ENCODE results near the gene CREG1. TPM values are rescaled to one million over a fixed set of nuclear protein-coding genes. Genes with fewer than 3 reads are reported as not detected.

CREG1 gene
- polyA plus RNA-seq, 1 donor from 2014 or later, result 62.9 TPM

DNA sequence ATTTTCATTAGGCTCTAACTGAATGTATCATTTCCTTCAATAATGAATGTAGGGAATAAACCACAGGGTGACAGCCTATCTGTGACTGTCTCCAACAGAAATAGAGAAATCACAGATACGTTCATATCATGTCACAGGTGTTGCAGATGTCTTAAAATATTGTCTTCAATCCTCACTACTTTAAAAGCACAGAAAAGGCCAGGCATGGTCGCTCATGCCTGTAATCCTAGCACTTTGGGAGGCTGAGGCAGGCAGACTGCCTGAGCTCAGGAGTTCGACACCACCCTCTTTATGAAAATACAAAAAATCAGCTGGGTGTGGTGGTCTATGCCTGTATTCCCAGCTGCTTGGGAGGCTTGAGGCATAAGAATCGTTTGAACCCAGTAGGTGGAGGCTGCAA is 8.2 kb downstream of the CREG1 start:
- Histone ChIP-seq H3K4me3 (ENCODE audit: low read length) (no peak overlapping the region), H2AFZ (ENCODE audit: low read depth, low read length) (no peak overlapping the region), H3K79me2 (replicated peaks; ENCODE audit: insufficient read depth, low read length) (no peaks in the 10 kb centered on the region), H3F3A (ENCODE audit: insufficient read depth, low read length, poor library complexity, severe bottlenecking) (no peaks in the 10 kb centered on the region), H3K9ac (ENCODE audit: low read length) (no peak overlapping the region), H4K20me1 (ENCODE audit: insufficient read depth) (no peaks in the 10 kb centered on the region), H3K9me2 (ENCODE audit: insufficient read depth, low read length) (no peaks in the 10 kb centered on the region), H3K36me3 (ENCODE audit: insufficient read depth, low read length) (no peaks in the 10 kb centered on the region), H3K9me3 (ENCODE audit: low read length) (no peaks in the 10 kb centered on the region), H3K27me3 (ENCODE audit: insufficient read depth, low read depth, low read length) (no peaks in the 10 kb centered on the region), H3K4me2 (ENCODE audit: low read length) (no peak overlapping the region), H3K27ac (ENCODE audit: low read length) (no peak overlapping the region)
- TF ChIP-seq MXI1 (conservative IDR thresholded peaks at IDR 0.05; ENCODE audit: poor library complexity, severe bottlenecking) (no peak), EP300 (conservative IDR thresholded peaks at IDR 0.05; ENCODE audit: poor library complexity, severe bottlenecking) (no peak), SMC3 (conservative IDR thresholded peaks at IDR 0.05; ENCODE audit: poor library complexity) (no peak)

DNA sequence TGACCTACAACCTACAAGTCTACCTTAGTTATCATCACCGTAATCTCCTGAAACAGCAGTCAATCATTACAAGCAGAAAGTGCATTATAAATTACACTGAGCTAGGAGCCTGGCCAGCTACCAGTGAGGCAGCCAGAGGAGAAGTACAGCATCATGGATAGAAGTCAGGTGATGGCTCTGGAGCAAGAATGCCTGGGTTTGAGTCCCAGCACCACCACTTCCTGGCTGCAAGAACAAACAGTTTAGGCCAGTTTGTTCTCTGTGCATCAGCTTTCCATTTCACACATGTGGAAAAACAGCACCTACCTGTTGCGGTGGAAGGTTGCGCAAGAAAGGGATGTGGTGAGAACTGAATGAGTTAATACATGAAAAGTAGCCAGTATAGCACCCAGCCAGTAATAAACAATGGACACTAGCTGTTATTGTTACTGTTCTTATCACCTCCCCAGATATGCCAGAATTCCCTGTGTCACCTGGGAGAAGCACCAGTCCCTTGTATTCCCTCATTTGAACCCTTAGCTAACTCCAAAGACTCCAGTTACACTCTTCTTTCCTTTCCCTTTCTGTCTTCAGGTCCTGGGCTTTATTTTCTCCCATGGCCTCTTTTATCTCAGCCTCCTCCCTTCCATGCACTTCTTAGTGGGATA is 9.0 kb downstream of the CREG1 start:
- no peaks in the 10 kb centered on the region for H3K79me2 ChIP-seq (replicated peaks; ENCODE audit: insufficient read depth, low read length)

More for the DNA sequence above, 9.0 kb downstream of the CREG1 start:
- TF ChIP-seq RAD21 (conservative IDR thresholded peaks at IDR 0.05) (no peak), MXI1 (conservative IDR thresholded peaks at IDR 0.05; ENCODE audit: poor library complexity, severe bottlenecking) (no peak), SMC3 (conservative IDR thresholded peaks at IDR 0.05; ENCODE audit: poor library complexity) (no peak)
- TF ChIP-seq, protein P1, sequence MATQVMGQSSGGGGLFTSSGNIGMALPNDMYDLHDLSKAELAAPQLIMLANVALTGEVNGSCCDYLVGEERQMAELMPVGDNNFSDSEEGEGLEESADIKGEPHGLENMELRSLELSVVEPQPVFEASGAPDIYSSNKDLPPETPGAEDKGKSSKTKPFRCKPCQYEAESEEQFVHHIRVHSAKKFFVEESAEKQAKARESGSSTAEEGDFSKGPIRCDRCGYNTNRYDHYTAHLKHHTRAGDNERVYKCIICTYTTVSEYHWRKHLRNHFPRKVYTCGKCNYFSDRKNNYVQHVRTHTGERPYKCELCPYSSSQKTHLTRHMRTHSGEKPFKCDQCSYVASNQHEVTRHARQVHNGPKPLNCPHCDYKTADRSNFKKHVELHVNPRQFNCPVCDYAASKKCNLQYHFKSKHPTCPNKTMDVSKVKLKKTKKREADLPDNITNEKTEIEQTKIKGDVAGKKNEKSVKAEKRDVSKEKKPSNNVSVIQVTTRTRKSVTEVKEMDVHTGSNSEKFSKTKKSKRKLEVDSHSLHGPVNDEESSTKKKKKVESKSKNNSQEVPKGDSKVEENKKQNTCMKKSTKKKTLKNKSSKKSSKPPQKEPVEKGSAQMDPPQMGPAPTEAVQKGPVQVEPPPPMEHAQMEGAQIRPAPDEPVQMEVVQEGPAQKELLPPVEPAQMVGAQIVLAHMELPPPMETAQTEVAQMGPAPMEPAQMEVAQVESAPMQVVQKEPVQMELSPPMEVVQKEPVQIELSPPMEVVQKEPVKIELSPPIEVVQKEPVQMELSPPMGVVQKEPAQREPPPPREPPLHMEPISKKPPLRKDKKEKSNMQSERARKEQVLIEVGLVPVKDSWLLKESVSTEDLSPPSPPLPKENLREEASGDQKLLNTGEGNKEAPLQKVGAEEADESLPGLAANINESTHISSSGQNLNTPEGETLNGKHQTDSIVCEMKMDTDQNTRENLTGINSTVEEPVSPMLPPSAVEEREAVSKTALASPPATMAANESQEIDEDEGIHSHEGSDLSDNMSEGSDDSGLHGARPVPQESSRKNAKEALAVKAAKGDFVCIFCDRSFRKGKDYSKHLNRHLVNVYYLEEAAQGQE (IDR thresholded peaks at IDR 0.05; ENCODE audit: borderline replicate concordance), result no peak
- TF ChIP-seq, protein P2, sequence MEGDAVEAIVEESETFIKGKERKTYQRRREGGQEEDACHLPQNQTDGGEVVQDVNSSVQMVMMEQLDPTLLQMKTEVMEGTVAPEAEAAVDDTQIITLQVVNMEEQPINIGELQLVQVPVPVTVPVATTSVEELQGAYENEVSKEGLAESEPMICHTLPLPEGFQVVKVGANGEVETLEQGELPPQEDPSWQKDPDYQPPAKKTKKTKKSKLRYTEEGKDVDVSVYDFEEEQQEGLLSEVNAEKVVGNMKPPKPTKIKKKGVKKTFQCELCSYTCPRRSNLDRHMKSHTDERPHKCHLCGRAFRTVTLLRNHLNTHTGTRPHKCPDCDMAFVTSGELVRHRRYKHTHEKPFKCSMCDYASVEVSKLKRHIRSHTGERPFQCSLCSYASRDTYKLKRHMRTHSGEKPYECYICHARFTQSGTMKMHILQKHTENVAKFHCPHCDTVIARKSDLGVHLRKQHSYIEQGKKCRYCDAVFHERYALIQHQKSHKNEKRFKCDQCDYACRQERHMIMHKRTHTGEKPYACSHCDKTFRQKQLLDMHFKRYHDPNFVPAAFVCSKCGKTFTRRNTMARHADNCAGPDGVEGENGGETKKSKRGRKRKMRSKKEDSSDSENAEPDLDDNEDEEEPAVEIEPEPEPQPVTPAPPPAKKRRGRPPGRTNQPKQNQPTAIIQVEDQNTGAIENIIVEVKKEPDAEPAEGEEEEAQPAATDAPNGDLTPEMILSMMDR (IDR thresholded peaks at IDR 0.05; ENCODE audit: poor library complexity, severe bottlenecking), result no peak
- Histone ChIP-seq H2AFZ (ENCODE audit: low read depth, low read length) (no peak overlapping the region), H3K27ac (ENCODE audit: low read length) (no peak overlapping the region), H3K27me3 (ENCODE audit: insufficient read depth, low read depth, low read length) (no peaks in the 10 kb centered on the region), H3K9me3 (ENCODE audit: low read length) (no peaks in the 10 kb centered on the region), H3F3A (ENCODE audit: insufficient read depth, low read length, poor library complexity, severe bottlenecking) (no peaks in the 10 kb centered on the region), H3K9ac (ENCODE audit: low read length) (no peak overlapping the region), H4K20me1 (ENCODE audit: insufficient read depth) (no peaks in the 10 kb centered on the region), H3K36me3 (ENCODE audit: insufficient read depth, low read length) (no peaks in the 10 kb centered on the region), H3K4me2 (ENCODE audit: low read length) (no peak overlapping the region), H3K9me2 (ENCODE audit: insufficient read depth, low read length) (no peaks in the 10 kb centered on the region), H3K4me3 (ENCODE audit: low read length) (no peak overlapping the region)
